Raji (cell line): ENCODE measurements around the gene SFR1.

ENCODE experiments used
- POLR2A ChIP-seq: IDR thresholded peaks from 2 replicates; pipeline ENCODE4 v1.6.1; 2011; ENCODE audit warnings: low read depth, low read length, control low read depth; ENCODE audit not compliant: insufficient read depth

Gene SFR1

DNA sequence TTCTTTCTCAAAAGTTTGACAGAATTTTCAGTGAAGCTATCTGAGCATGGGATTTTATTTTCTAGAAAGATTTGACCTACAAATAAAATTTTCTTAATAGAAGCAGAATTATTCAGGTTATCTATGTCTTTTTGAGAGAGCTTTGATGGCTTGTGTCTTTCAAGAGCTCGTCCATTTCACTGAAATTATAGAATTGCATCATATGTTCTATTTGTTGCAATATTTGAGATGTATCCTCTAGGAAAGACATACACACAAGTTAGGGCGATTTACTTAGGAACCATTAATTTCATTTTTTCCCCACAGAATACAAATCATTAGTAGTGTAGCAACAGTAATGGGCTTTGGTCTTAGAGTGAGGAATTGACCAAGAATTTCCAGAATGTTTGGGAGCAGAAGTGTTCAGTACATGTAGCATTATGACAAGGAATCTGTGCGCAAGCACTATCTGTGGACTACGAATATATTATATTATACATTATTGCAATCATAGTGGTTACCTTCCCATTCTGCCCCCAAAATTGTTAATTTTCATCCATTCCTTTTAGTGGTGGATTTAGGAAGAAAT, 23.5 kb upstream of the SFR1 start:
- TF ChIP-seq POLR2A, result no peak

GRCh38 chr10:104099269-104099668, 22.7 kb upstream of the SFR1 start:
- TF ChIP-seq POLR2A, result no peak

DNA sequence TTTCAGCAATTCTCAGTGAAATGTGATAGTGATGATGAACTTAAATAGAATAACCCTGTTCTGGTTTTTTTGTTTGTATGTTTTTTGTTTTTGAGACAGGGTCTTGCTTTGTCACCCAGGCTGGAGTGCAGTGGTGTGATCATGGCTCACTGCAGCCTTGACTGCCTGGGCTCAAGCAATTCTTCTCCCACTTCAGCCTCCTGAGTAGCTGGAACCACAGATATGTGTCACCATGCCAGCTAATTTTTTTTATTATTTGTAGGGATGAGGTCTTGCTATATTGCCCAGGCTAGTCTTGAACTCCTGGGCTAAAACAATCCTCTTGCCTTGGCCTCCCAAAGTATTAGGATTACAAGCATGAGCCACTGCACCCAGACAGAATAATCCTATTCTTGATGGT, 22.0 kb upstream of the SFR1 start:
- no peak for TF ChIP-seq POLR2A

GRCh38 chr10:104100795-104101194, 21.2 kb upstream of the SFR1 start:
- no peak for TF ChIP-seq POLR2A

DNA sequence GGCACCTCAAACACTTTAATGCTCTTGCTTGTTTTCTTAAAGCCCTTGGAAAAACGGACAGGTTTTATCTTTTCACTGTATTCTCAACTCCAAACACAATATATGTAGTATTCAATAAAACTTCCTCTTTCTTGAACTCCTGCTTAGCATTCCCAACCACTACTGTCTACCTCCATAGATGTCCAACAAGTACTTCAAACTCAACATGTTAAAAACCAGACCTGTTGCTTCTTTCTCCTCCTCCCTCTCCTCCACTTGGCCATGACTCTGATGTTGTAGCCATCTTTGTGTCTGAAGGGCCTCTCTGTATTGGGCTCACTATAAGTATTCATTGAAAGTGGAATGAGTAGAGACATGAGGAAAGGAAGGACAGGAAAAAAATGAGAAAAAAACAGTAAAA, 20.1 kb upstream of the SFR1 start:
- TF ChIP-seq POLR2A, result no peak

DNA sequence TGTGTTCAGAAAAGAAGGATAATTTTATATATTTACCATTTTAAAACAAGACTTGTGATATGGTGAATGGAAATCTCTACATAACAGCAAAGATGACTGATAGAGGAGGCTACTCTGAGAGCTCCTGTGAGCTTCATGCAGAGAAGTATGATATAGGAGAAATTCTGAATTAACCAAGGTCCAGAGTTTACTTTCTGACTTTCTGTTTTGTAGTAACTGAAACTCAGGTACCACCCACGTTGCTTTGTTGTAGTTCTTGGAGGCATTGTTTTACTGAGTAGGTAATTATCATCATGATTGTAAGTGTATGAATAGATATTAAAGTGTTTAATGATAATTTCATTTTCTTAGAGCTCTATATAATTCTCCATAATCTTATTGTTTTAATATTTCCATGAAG, 18.0 kb upstream of the SFR1 start:
- no peak for TF ChIP-seq POLR2A

- no peak for TF ChIP-seq POLR2A
Measured at GRCh38 chr10:104104418-104104817, 17.6 kb upstream of the SFR1 start.

DNA sequence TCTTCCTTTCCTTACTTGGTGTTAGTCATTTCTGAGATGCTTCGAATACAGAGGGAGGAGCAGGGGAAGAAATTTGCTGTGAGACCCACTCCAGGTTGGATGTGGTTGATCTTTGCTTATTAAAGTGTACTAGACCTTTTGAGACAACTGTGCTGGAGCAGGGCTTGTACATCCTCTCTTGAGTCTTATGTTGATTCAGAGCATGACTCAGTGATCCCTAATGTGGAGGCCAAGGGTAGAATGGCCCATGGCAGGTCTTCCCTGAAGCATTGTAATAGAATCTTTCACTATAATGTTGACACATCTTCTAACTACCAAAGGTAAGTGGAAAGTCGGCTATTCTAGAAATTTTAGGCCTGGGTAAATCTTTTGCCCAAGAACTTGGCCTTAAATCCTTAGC, 17.0 kb upstream of the SFR1 start:
- no peak for TF ChIP-seq POLR2A

DNA sequence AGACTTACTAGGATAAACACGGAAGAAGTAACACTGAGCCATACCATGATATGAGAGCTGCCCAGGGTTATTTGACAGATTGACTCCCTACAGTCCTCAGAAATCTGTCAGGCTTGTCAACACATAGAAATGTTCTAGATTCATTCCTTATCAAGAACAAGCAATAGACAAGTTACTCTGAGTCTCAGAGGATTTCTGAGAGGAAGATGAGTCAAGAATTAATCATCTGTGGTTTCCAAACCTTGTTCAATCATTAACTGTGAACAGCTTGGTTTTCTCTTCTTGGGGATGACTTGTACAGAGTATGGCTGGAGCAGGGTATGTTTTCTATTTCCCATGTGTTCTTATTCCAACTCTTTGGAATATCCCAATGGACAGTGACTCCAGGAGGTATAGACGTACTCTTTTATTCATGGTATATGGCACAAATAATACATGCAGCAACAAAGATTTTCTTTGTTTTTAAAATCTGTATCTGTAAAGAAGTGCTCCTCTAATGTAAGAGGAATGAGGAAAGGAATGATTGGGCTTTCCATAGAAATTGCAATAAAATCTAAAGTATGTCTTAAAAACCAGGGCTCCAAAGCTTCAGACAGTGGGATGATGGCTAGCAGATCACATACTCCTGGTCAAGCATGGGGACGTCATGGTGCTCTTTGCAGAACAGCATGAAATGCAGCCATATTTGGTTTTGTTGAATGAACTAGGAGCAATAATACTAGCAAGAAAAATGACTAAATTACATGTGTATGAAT, 11.9 kb upstream of the SFR1 start:
- no peak for TF ChIP-seq POLR2A

GRCh38 chr10:104113376-104113956, 8.5 kb upstream of the SFR1 start:
- TF ChIP-seq POLR2A, result no peak

DNA sequence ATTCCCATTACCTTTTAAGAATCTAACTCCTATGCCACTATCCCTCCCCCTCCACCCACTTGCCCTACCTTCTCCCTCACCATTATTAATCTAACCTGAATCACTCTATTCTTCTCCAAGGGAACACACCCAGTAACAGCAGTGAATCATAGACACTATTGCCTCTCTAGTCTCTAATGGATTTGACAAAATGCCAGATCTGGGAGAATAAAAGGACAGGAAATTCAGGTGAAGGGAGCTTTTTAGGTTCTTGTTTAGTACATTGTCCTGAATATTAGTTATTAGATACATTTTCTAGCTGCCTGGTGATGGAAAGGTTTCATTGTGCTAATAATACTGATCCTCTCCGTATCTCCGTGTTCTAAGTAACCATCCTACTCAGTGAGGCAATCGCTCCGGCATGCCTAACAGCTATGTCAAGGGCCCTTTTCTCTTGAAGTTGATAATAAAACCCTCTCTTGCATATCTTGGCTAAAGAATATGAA, 4.1 kb upstream of the SFR1 start:
- TF ChIP-seq POLR2A, result no peak

- TF ChIP-seq POLR2A, result no peak
Measured at GRCh38 chr10:104119996-104120395, 2.0 kb upstream of the SFR1 start.

GRCh38 chr10:104120512-104120902, 1.5 kb upstream of the SFR1 start:
- no peak for TF ChIP-seq POLR2A

- TF ChIP-seq POLR2A, result no peak; the same call in 1 of the 2 replicates
Measured at GRCh38 chr10:104120903-104121484, 977 bp upstream of the SFR1 start.

DNA sequence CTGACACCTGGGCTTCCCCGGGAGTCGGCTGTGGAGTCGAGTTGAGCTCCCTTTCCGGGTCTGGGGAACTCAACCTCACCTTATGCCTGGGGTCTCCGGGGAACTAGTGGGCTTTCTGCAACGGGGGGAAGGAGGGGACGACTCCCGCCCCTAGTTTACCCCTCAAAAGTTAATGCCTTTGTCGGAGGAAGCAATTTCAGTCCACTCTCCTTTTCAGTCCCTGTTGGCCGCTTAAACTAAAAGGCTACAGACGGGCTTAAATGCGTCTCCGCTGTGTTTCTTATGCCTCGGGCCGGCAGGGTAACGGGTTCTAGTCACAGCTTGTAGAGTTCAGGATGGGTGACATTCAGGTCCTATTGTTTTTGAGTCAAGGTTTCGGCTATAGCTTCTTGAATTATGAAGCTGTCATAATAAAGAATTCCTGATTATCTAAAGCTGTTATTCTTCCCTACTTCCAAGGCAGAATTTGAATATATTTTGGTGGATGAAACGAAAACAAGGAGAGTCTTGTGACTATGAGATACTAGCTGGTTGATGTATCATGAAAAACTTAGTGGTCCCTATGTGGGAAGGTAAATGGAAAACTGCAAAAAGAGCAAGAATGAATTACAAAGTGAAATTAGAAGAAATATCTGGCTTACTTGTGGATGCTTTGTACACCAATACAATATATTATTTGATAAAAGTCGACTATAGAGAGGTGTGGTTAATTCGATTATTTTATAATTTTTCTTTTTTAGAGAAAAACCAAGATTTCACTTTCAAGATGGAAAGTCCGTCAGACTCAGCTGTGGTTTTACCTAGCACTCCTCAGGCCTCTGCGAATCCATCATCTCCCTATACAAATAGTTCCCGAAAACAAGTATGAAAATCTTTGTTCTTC, 495 bp downstream of the SFR1 start:
- no peak for TF ChIP-seq POLR2A
